ENCODE data around the gene RIC8A. TPM values are rescaled to one million over a fixed set of nuclear protein-coding genes. Genes with fewer than 3 reads are reported as not detected.

The RIC8A gene
- total and polyA plus RNA-seq, 9 of the 15 experiments (the other 6 are each of a cell fraction or from before 2014, with no cell fraction given): 10.7 to 108 (median 72.1) TPM

DNA sequence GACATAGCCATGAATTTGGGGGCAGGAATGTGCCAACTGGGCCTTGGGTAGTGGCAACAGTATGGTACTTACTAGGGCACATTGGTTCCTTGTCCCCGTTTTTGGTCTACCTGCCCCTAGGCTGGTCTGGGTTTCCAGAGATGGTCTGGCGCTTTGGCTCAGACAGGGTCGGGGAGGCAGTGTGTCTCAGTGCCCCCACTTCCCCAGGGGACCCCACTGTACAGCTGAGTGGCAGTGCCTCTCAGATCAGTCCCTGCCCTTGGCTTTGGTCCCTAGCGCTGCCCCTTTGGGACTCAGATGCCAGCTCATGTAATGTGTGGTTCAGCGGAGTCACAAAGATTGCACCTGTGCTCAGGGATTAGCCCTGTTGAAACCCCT lies 3.3 kb downstream of the RIC8A start (continued):
- TF ChIP-seq XRCC5 (IDR thresholded peaks at IDR 0.05; ENCODE audit: low read depth, low read length) (no peak), NFIX (CRISPR knock-in tag; IDR thresholded peaks at IDR 0.05; ENCODE audit: low read depth) (no peak), EWSR1 (IDR thresholded peaks at IDR 0.05; ENCODE audit: borderline replicate concordance, low read depth, partially characterized antibody) (no peak), CHD1 (IDR thresholded peaks at IDR 0.05; ENCODE audit: low read length) (no peak), ZNF644 (tag; IDR thresholded peaks at IDR 0.05; ENCODE audit: low read depth) (no peak), ATF4 (CRISPR knock-in tag; IDR thresholded peaks at IDR 0.05) (no peak)

GRCh38 chr11:211295-211694 lies 3.8 kb downstream of the RIC8A start:
- Histone ChIP-seq H3K9me3 (replicated peaks; ENCODE audit: control insufficient read depth, insufficient read depth, low read depth, low read length) (no peaks in the 10 kb centered on the region), H3K27ac (ENCODE audit: extremely low read depth, low read depth, low read length) (no peak overlapping the region; the same call in 2 of the 3 replicates), H3K27me3 (ENCODE audit: control insufficient read depth in 2 of 2, insufficient read depth in 2 of 2, low read length in 2 of 2) (no peaks in the 10 kb centered on the region; a peak in 1 of 5 replicates), H4K20me1 (replicated peaks; ENCODE audit: control insufficient read depth, insufficient read depth, low read length) (peaks cover 24% of the 10 kb centered on the region; the same call in 1 of the 2 replicates), H3K4me1 (replicated peaks in 1 of 2; ENCODE audit: control insufficient read depth in 2 of 2, insufficient read depth in 2 of 2, low read length in 2 of 2) (peaks cover 15 to 39% of the 10 kb centered on the region in 2 experiments; a peak in 4 of 5 replicates), H3K36me3 (ENCODE audit: control insufficient read depth, insufficient read depth, low read length) (peaks cover 75% of the 10 kb centered on the region), H3K9ac (ENCODE audit: insufficient read depth in 1 of 2, low read depth in 2 of 2, low read length in 2 of 2) (peak overlapping the region; percentile 12 to 70; a peak in 3 of 4 replicates), H3K79me2 (ENCODE audit: control insufficient read depth, insufficient read depth, low read length) (peaks cover 46% of the 10 kb centered on the region), H3K4me3 (no peak overlapping the region), H3K9me1 (ENCODE audit: control insufficient read depth, insufficient read depth, low read length) (peaks cover 10% of the 10 kb centered on the region), H3K4me2 (ENCODE audit: insufficient read depth, low read length) (no peak overlapping the region), H2AFZ (ENCODE audit: low read depth, low read length) (no peak overlapping the region)
- DNase-seq (ENCODE audit: extremely low read depth in 1 of 4, low spot score in 3 of 4) (no peak), FAIRE-seq (no peak), ATAC-seq (no peak)
- 69% methylated on average over 5 of the region's 5 CpGs for WGBS (ENCODE audit: insufficient coverage, low coverage, missing lambda C conversion rate)
- intact Hi-C loops (cut with micrococcal nuclease) (no loop called here), in situ Hi-C loops (cut with MboI) (loop anchor here (10.0 kb wide), 1 partner anchor 154 kb away; the partner anchor contains the start of gene B4GALNT4)
- ChIA-PET CTCF (ENCODE audit: low intra/inter-chr PET ratio) (no interaction called here), POLR2A (interaction anchor here (1.3 to 1.5 kb wide), 2 partner anchors 17 to 19 kb away, joined by 3 to 5 read pairs; no protein-coding TSS in a partner anchor)
- no TSS peak for BruUV-seq (replicated peaks)
- TF ChIP-seq, protein P1, sequence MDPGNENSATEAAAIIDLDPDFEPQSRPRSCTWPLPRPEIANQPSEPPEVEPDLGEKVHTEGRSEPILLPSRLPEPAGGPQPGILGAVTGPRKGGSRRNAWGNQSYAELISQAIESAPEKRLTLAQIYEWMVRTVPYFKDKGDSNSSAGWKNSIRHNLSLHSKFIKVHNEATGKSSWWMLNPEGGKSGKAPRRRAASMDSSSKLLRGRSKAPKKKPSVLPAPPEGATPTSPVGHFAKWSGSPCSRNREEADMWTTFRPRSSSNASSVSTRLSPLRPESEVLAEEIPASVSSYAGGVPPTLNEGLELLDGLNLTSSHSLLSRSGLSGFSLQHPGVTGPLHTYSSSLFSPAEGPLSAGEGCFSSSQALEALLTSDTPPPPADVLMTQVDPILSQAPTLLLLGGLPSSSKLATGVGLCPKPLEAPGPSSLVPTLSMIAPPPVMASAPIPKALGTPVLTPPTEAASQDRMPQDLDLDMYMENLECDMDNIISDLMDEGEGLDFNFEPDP (CRISPR knock-in tag; IDR thresholded peaks at IDR 0.05): no peak
- TF ChIP-seq WHSC1 (IDR thresholded peaks at IDR 0.05; ENCODE audit: low read length) (no peak), ZFP1 (CRISPR knock-in tag; IDR thresholded peaks at IDR 0.05) (no peak), HLTF (IDR thresholded peaks at IDR 0.05) (no peak), NFIC (IDR thresholded peaks at IDR 0.05) (peak; percentile 58)
- TF ChIP-seq, protein P2, sequence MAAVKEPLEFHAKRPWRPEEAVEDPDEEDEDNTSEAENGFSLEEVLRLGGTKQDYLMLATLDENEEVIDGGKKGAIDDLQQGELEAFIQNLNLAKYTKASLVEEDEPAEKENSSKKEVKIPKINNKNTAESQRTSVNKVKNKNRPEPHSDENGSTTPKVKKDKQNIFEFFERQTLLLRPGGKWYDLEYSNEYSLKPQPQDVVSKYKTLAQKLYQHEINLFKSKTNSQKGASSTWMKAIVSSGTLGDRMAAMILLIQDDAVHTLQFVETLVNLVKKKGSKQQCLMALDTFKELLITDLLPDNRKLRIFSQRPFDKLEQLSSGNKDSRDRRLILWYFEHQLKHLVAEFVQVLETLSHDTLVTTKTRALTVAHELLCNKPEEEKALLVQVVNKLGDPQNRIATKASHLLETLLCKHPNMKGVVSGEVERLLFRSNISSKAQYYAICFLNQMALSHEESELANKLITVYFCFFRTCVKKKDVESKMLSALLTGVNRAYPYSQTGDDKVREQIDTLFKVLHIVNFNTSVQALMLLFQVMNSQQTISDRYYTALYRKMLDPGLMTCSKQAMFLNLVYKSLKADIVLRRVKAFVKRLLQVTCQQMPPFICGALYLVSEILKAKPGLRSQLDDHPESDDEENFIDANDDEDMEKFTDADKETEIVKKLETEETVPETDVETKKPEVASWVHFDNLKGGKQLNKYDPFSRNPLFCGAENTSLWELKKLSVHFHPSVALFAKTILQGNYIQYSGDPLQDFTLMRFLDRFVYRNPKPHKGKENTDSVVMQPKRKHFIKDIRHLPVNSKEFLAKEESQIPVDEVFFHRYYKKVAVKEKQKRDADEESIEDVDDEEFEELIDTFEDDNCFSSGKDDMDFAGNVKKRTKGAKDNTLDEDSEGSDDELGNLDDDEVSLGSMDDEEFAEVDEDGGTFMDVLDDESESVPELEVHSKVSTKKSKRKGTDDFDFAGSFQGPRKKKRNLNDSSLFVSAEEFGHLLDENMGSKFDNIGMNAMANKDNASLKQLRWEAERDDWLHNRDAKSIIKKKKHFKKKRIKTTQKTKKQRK (IDR thresholded peaks at IDR 0.05; ENCODE audit: borderline replicate concordance, low read depth, low read length): no peak
